HG02798 (cell line): Measurements from ENCODE around the gene URI1.

Experiments
- ATAC-seq: cut with Tn5 transposase; IDR thresholded peaks from one replicate; pipeline ENCODE4 v1.9.1; 2021; ENCODE audit warnings: mild to moderate bottlenecking; ENCODE audit not compliant: unreplicated experiment, poor library complexity

The URI1 gene

GRCh38 chr19:30049846-30050667 lies 108.0 kb downstream of the URI1 start:
- ATAC-seq = no peak

GRCh38 chr19:30052122-30053075 lies 110.4 kb downstream of the URI1 start:
- no peak for ATAC-seq

GRCh38 chr19:30053558-30053957 lies 111.5 kb downstream of the URI1 start:
- ATAC-seq = no peak

GRCh38 chr19:30054210-30054609 lies 112.2 kb downstream of the URI1 start:
- no peak for ATAC-seq

GRCh38 chr19:30056580-30056979 lies 114.5 kb downstream of the URI1 start:
- ATAC-seq = no peak

GRCh38 chr19:30059741-30060457 lies 117.9 kb downstream of the URI1 start:
- ATAC-seq = no peak

GRCh38 chr19:30060531-30061222 lies 118.6 kb downstream of the URI1 start:
- no peak for ATAC-seq

- ATAC-seq = no peak
Observed at GRCh38 chr19:30061223-30062064, 119.4 kb downstream of the URI1 start.

- ATAC-seq = no peak
Observed at GRCh38 chr19:30062065-30062906, 120.2 kb downstream of the URI1 start.

GRCh38 chr19:30062907-30063649 lies 121.0 kb downstream of the URI1 start:
- no peak for ATAC-seq

- no peak for ATAC-seq
Observed at GRCh38 chr19:30063650-30064347, 121.8 kb downstream of the URI1 start.

- no peak for ATAC-seq
Observed at GRCh38 chr19:30064348-30064699, 122.3 kb downstream of the URI1 start.

- no peak for ATAC-seq
Observed at GRCh38 chr19:30064771-30065494, 122.9 kb downstream of the URI1 start.

- no peak for ATAC-seq
Observed at GRCh38 chr19:30065680-30066606, 123.9 kb downstream of the URI1 start.
